Sigmoid colon (tissue), 7 donors: ENCODE measurements around the gene ALPK3. TPM values are rescaled to one million over a fixed set of nuclear protein-coding genes. Genes with fewer than 3 reads are reported as not detected.

Source experiments
- DNase-seq: peaks from one replicate; pipeline ENCODE4 v3.0.0-alpha.2; 2019
- H3K27ac ChIP-seq, 4 donors: fragments of 200-600 bp; sonication (generic); one replicate each; pipeline ENCODE4 v1.5.1; 2016 to 2019; ENCODE audit warnings: mild to moderate bottlenecking in 1 of 4
- H3K27me3 ChIP-seq, 3 donors: fragments of 200-600 bp; sonication (generic); one replicate each; pipeline ENCODE4 v1.5.1; 2019; ENCODE audit warnings: mild to moderate bottlenecking in 1 of 3
- H3K36me3 ChIP-seq, 4 donors: fragments of 200-600 bp; sonication (generic); one replicate each; pipeline ENCODE4 v1.5.1; 2016 to 2019
- H3K4me1 ChIP-seq, 4 donors: fragments of 200-600 bp; sonication (generic); one replicate each; pipeline ENCODE4 v1.5.1; 2017 to 2019
- H3K4me3 ChIP-seq, 4 donors: fragments of 200-600 bp; sonication (generic); one replicate each; pipeline ENCODE4 v1.5.1; 2017 to 2019; ENCODE audit warnings: mild to moderate bottlenecking in 2 of 4, moderate library complexity in 1 of 4
- H3K9me3 ChIP-seq, 4 donors: fragments of 200-600 bp in 3 of 4; sonication (generic) in 3 of 4; one replicate each; pipeline versions ENCODE4 v1.5.1 to v1.6.1; 2013 to 2019
- CTCF ChIP-seq, 4 experiments: fragments of 450-650 bp in 3 of 4; fragments of 200-600 bp in 1 of 4; IDR thresholded peaks; one replicate each; pipeline ENCODE4 v1.5.1; 2016 to 2019; ENCODE audit warnings: antibody characterized with exemption in 4 of 4, mild to moderate bottlenecking in 3 of 4, moderate library complexity in 2 of 4
- EP300 ChIP-seq, 4 donors: sonication (generic); formaldehyde crosslinking; IDR thresholded peaks; one replicate each; pipeline ENCODE4 v1.6.1; 2017; ENCODE audit warnings: antibody characterized with exemption in 4 of 4
- POLR2A ChIP-seq, 2 donors: fragments of 450-650 bp; IDR thresholded peaks; one replicate each; pipeline ENCODE4 v1.6.1; 2016; ENCODE audit warnings: antibody characterized with exemption in 2 of 2, mild to moderate bottlenecking in 2 of 2, moderate library complexity in 2 of 2
- POLR2AphosphoS5 ChIP-seq, 4 donors: sonication (generic); formaldehyde crosslinking; IDR thresholded peaks; one replicate each; pipeline ENCODE4 v1.6.1; 2017; ENCODE audit warnings: antibody characterized with exemption in 4 of 4
- WGBS, 2 donors: extraction: QIAGEN DNeasy Blood & Tissue Kit; methylation state at CpG; one replicate each; pipeline ENCODE4 v1.1.7; 2013; 5-methylcytosine and 5-hydroxymethylcytosine counted together
- intact Hi-C: fragments of 100-400 bp; cut with DNase I; formaldehyde crosslinking; loops from one replicate; pipeline ENCODE4 v1.15.1; 2023
- polyA plus RNA-seq, 3 donors: library from polyadenylated mRNA; stranded (reverse); fragments of 200-250 nt; gene quantifications; one replicate each; pipeline ENCODE4 v1.2.3, GENCODE V29; 2013
- total RNA-seq, 4 donors: library from RNA; depleted of rRNA; stranded (reverse); fragments of >200 nt; gene quantifications; one replicate each; pipeline ENCODE4 v1.1.0, GENCODE V29; 2016
- donor health status: healthy with polysubstance abuse.
- donor health status: Bipolar disorder and iron deficiency.
- donor health status: healthy.

The ALPK3 gene
- total and polyA plus RNA-seq, 7 donors = under 0.01 to 41.0 (median 3.9) TPM

- Histone ChIP-seq H3K27me3 (no peaks in the 10 kb centered on the region), H3K4me1 (peaks cover 0 to 19% (median 9%) of the 10 kb centered on the region in 4 donors), H3K4me3 (no peak overlapping the region), H3K9me3 (no peaks in the 10 kb centered on the region), H3K36me3 (no peaks in the 10 kb centered on the region), H3K27ac (peak overlapping the region in 2 of 4 donors; percentile 17 to 48)
- 78 to 92% methylated on average over 2 of the region's 2 CpGs for WGBS, 2 donors
- TF ChIP-seq CTCF (IDR thresholded peaks at IDR 0.05) (no peak), POLR2A (IDR thresholded peaks at IDR 0.05) (no peak), POLR2AphosphoS5 (IDR thresholded peaks at IDR 0.05) (no peak), EP300 (IDR thresholded peaks at IDR 0.05) (no peak)
- no peak for DNase-seq
- intact Hi-C loops = no loop called here
Observed at GRCh38 chr15:84904419-84904818, 87.3 kb downstream of the ALPK3 start.

GRCh38 chr15:84905016-84905916 lies 88.1 kb downstream of the ALPK3 start:
- Histone ChIP-seq H3K36me3 (no peaks in the 10 kb centered on the region), H3K4me3 (no peak overlapping the region), H3K27ac (peak overlapping the region in 1 of 4 donors; percentile 48), H3K9me3 (no peaks in the 10 kb centered on the region), H3K27me3 (no peaks in the 10 kb centered on the region), H3K4me1 (peaks cover 0 to 19% (median 9%) of the 10 kb centered on the region in 4 donors)
- no peak for TF ChIP-seq POLR2A (IDR thresholded peaks at IDR 0.05)
- no peak for TF ChIP-seq EP300 (IDR thresholded peaks at IDR 0.05)
- no peak for TF ChIP-seq CTCF (IDR thresholded peaks at IDR 0.05)
- TF ChIP-seq POLR2AphosphoS5 (IDR thresholded peaks at IDR 0.05) = no peak
- 86 to 91% methylated on average over 15 of the region's 15 CpGs for WGBS, 2 donors
- peak; percentile 55 for DNase-seq
- intact Hi-C loops = no loop called here

- Histone ChIP-seq H3K27ac (no peak overlapping the region), H3K27me3 (no peaks in the 10 kb centered on the region), H3K4me1 (peaks cover 0 to 40% (median 29%) of the 10 kb centered on the region in 4 donors), H3K9me3 (no peaks in the 10 kb centered on the region), H3K36me3 (no peaks in the 10 kb centered on the region), H3K4me3 (no peak overlapping the region)
- intact Hi-C loops = no loop called here
- TF ChIP-seq POLR2A (IDR thresholded peaks at IDR 0.05) = no peak
- no peak for TF ChIP-seq EP300 (IDR thresholded peaks at IDR 0.05)
- no peak for TF ChIP-seq POLR2AphosphoS5 (IDR thresholded peaks at IDR 0.05)
- TF ChIP-seq CTCF (IDR thresholded peaks at IDR 0.05) = no peak
- 80 to 89% methylated on average over 4 of the region's 4 CpGs for WGBS, 2 donors
- no peak for DNase-seq
Observed at GRCh38 chr15:84907731-84908130, 90.6 kb downstream of the ALPK3 start.

GRCh38 chr15:84908564-84908963 lies 91.4 kb downstream of the ALPK3 start:
- no peaks in the 10 kb centered on the region for H3K36me3 ChIP-seq
- 34 to 67% methylated on average over 13 of the region's 13 CpGs for WGBS, 2 donors
- no peak overlapping the region for H3K27ac ChIP-seq
- no peaks in the 10 kb centered on the region for H3K27me3 ChIP-seq
- H3K9me3 ChIP-seq = no peaks in the 10 kb centered on the region
- no peak overlapping the region for H3K4me3 ChIP-seq
- intact Hi-C loops = no loop called here
- no peak for TF ChIP-seq EP300 (IDR thresholded peaks at IDR 0.05)
- TF ChIP-seq POLR2A (IDR thresholded peaks at IDR 0.05) = no peak
- no peak for TF ChIP-seq CTCF (IDR thresholded peaks at IDR 0.05)
- TF ChIP-seq POLR2AphosphoS5 (IDR thresholded peaks at IDR 0.05) = no peak
- peaks cover 0 to 47% (median 37%) of the 10 kb centered on the region in 4 donors for H3K4me1 ChIP-seq
- no peak for DNase-seq
